Natural killer cell (primary cell): ENCODE measurements around the gene RBFOX2. TPM values are rescaled to one million over a fixed set of nuclear protein-coding genes. Genes with fewer than 3 reads are reported as not detected.
"Not testable (repeated sequence)": the region's sequence is repeated elsewhere in the genome, so short reads cannot be mapped to it uniquely, and the experiment has no call there.

ENCODE experiments used
- ATAC-seq, 3 donors: fragments of 150-1000 bp in 2 of 3; fragments of 200-7000 bp in 1 of 3; cut with Tn5 transposase; 1 replicate in 1 of 3; 2 replicates in 2 of 3; pipeline ENCODE4 v1.10.0; 2021; ENCODE audit warnings: mild to moderate bottlenecking in 2 of 3, moderate library complexity in 2 of 3
- DNase-seq, 2 donors: peaks; one replicate each; pipeline versions ENCODE4 v3.0.0 to v3.0.0-alpha.2; 2013 to 2021; ENCODE audit warnings: mixed read lengths in 1 of 2
- H3K27ac ChIP-seq: one replicate; pipeline ENCODE4 v1.5.1; 2013; ENCODE audit warnings: mild to moderate bottlenecking, low read length
- H3K27me3 ChIP-seq: one replicate; pipeline ENCODE4 v1.6.1; 2013; ENCODE audit warnings: low read length; ENCODE audit not compliant: control insufficient read depth, insufficient read depth
- H3K36me3 ChIP-seq: one replicate; pipeline ENCODE4 v1.6.1; 2013; ENCODE audit warnings: low read length; ENCODE audit not compliant: control insufficient read depth, insufficient read depth
- H3K4me1 ChIP-seq: one replicate; pipeline ENCODE4 v1.6.1; 2013; ENCODE audit warnings: low read length; ENCODE audit not compliant: control insufficient read depth, insufficient read depth
- H3K4me3 ChIP-seq: one replicate; pipeline ENCODE4 v1.5.1; 2013; ENCODE audit warnings: low read length
- H3K9me3 ChIP-seq: one replicate; pipeline ENCODE4 v1.6.1; 2013; ENCODE audit warnings: low read length; ENCODE audit not compliant: control insufficient read depth, insufficient read depth
- H3K27ac Mint-ChIP-seq, 2 donors: one replicate each; pipeline ENCODE4 v1.8.0; 2022; ENCODE audit warnings: mild to moderate bottlenecking in 2 of 2, mixed read lengths in 2 of 2, moderate library complexity in 1 of 2
- H3K27me3 Mint-ChIP-seq, 2 donors: one replicate each; pipeline ENCODE4 v1.8.0; 2022; ENCODE audit warnings: low read depth in 2 of 2, mixed read lengths in 2 of 2
- H3K36me3 Mint-ChIP-seq: one replicate; pipeline ENCODE4 v1.8.0; 2022; ENCODE audit warnings: mixed read lengths
- H3K4me1 Mint-ChIP-seq, 2 donors: one replicate each; pipeline ENCODE4 v1.8.0; 2022; ENCODE audit warnings: mixed read lengths in 2 of 2
- H3K4me3 Mint-ChIP-seq: one replicate; pipeline ENCODE4 v1.8.0; 2022; ENCODE audit warnings: mild to moderate bottlenecking, moderate library complexity, mixed read lengths
- H3K9me3 Mint-ChIP-seq, 2 donors: one replicate each; pipeline ENCODE4 v1.8.0; 2022; ENCODE audit warnings: mixed read lengths in 2 of 2
- whole genome bisulfite sequencing: methylation state at CpG from one replicate; pipeline ENCODE4 v1.1.7; 2013; ENCODE audit warnings: missing lambda C conversion rate; ENCODE audit not compliant: insufficient coverage; 5-methylcytosine and 5-hydroxymethylcytosine counted together
- intact Hi-C: fragments of 100-400 bp; cut with micrococcal nuclease; formaldehyde crosslinking; loops from one replicate; pipeline ENCODE4 v1.14.2; 2022
- total RNA-seq, 4 donors: library from RNA; stranded (reverse); fragments of 120-200 nt in 1 of 4; gene quantifications; one replicate each; pipeline versions ENCODE4 v1.2.3 to v1.2.4, GENCODE V29; 2013 to 2022
- TF ChIP-seq, protein P1 (sequence below): fragments of 200-600 bp; IDR thresholded peaks from one replicate; pipeline ENCODE4 v1.8.0; 2022; ENCODE audit warnings: antibody characterized with exemption

Gene RBFOX2
- total RNA-seq, 3 donors from 2014 or later (not counting 1 experiment from before 2014, with no cell fraction given), result 1.0 to 4.7 (median 3.0) TPM

DNA sequence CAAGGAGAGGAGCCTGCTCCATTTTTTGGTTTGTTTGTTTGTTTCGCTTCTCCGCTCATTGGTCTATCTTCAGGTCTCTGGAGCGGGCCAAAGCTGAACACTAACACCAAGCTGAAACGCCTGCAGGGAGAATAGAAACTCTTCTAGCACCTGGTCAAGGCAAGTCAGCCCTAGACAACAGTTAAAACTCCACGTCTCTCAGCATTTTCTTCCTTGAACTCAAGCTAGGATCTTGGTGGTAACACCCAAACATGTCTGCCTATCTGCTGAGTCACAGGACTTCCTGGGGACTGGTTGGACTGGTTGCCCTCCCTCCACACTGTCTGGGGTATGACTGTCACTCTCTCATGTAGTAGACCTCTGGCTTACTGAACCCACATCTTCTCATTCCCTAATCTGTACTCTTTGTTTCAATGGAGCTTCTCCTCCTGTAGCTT lies 23.9 kb upstream of the RBFOX2 start:
- DNase-seq, result no peak
- no peak overlapping the region for H3K4me3 Mint-ChIP-seq
- peaks cover 0 to 6% of the 10 kb centered on the region in 2 donors for H3K4me1 Mint-ChIP-seq
- no peaks in the 10 kb centered on the region for H3K36me3 Mint-ChIP-seq
- no peaks in the 10 kb centered on the region for H3K27me3 ChIP-seq
- no peaks in the 10 kb centered on the region for H3K9me3 ChIP-seq
- TF ChIP-seq, protein P1, sequence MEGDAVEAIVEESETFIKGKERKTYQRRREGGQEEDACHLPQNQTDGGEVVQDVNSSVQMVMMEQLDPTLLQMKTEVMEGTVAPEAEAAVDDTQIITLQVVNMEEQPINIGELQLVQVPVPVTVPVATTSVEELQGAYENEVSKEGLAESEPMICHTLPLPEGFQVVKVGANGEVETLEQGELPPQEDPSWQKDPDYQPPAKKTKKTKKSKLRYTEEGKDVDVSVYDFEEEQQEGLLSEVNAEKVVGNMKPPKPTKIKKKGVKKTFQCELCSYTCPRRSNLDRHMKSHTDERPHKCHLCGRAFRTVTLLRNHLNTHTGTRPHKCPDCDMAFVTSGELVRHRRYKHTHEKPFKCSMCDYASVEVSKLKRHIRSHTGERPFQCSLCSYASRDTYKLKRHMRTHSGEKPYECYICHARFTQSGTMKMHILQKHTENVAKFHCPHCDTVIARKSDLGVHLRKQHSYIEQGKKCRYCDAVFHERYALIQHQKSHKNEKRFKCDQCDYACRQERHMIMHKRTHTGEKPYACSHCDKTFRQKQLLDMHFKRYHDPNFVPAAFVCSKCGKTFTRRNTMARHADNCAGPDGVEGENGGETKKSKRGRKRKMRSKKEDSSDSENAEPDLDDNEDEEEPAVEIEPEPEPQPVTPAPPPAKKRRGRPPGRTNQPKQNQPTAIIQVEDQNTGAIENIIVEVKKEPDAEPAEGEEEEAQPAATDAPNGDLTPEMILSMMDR, result no peak
- 80% methylated on average over 5 of the region's 5 CpGs for WGBS
- H3K27me3 Mint-ChIP-seq, result peaks cover 8 to 11% of the 10 kb centered on the region in 2 donors
- H3K4me3 ChIP-seq, result no peak overlapping the region
- H3K27ac ChIP-seq, result no peak overlapping the region
- H3K9me3 Mint-ChIP-seq, result no peaks in the 10 kb centered on the region
- H3K27ac Mint-ChIP-seq, result no peak overlapping the region
- H3K4me1 ChIP-seq, result no peaks in the 10 kb centered on the region
- intact Hi-C loops, result no loop called here
- peak; percentile 49 to 64 (median 63) for ATAC-seq
- no peaks in the 10 kb centered on the region for H3K36me3 ChIP-seq

DNA sequence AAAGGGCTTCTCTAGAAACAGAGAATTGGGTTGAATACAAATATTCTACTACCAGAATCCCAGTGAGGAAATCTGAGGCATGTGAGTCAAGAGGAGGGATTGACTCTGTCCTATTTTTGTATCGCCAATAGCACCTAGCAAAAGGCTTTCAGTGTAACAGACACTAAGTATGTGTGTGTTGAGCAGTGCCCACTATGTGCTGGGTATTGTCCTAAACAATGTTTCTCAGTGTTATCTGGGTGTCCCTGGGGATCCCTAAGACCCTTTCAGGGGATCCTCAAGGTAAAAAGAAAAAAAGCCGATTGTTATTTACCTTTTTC lies 21.0 kb upstream of the RBFOX2 start:
- no peak overlapping the region for H3K27ac ChIP-seq
- H3K36me3 ChIP-seq, result no peaks in the 10 kb centered on the region
- Mint-ChIP-seq H3K27me3 (peaks cover 0 to 6% of the 10 kb centered on the region in 2 donors), H3K4me3 (no peak overlapping the region), H3K9me3 (no peaks in the 10 kb centered on the region), H3K27ac (no peak overlapping the region), H3K4me1 (peaks cover 0 to 6% of the 10 kb centered on the region in 2 donors), H3K36me3 (no peaks in the 10 kb centered on the region)
- intact Hi-C loops, result no loop called here
- DNase-seq (no peak), ATAC-seq (no peak)
- H3K27me3 ChIP-seq, result no peaks in the 10 kb centered on the region
- TF ChIP-seq, protein P1, result no peak
- no peaks in the 10 kb centered on the region for H3K4me1 ChIP-seq
- 96% methylated on average over 2 of the region's 2 CpGs for WGBS
- H3K4me3 ChIP-seq, result no peak overlapping the region
- H3K9me3 ChIP-seq, result no peaks in the 10 kb centered on the region

GRCh38 chr22:36048911-36049677 lies 20.5 kb upstream of the RBFOX2 start:
- no peaks in the 10 kb centered on the region for H3K9me3 ChIP-seq
- TF ChIP-seq, protein P1, result no peak
- Mint-ChIP-seq H3K27ac (no peak overlapping the region), H3K4me3 (no peak overlapping the region), H3K9me3 (no peaks in the 10 kb centered on the region), H3K4me1 (peaks cover 0 to 6% of the 10 kb centered on the region in 2 donors), H3K27me3 (peaks cover 0 to 3% of the 10 kb centered on the region in 2 donors), H3K36me3 (no peaks in the 10 kb centered on the region)
- ATAC-seq, result no peak
- H3K36me3 ChIP-seq, result no peaks in the 10 kb centered on the region
- H3K4me3 ChIP-seq, result no peak overlapping the region
- DNase-seq, result no peak
- H3K27me3 ChIP-seq, result no peaks in the 10 kb centered on the region
- intact Hi-C loops, result no loop called here
- H3K27ac ChIP-seq, result no peak overlapping the region
- WGBS, result 96% methylated on average over 10 of the region's 11 CpGs
- H3K4me1 ChIP-seq, result no peaks in the 10 kb centered on the region

DNA sequence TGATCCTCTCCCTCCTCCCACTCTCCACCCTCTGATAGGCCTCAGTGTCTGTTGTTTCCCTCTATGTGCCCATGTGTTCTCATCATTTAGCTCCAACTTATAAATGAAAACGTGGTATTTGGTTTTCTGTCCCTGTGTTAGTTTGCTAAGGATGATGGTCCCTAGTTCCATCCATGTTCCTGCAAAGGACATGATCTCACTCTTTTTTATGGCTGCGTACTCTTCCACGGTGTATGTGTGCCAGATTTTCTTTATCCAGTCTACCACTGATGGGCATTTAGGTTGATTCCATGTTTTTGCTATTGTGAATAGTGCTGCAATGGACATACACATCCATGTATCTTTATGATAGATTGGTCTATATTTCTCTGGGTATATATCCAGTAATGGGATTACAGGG lies 15.9 kb upstream of the RBFOX2 start:
- H3K36me3 ChIP-seq, H3K27ac Mint-ChIP-seq, H3K9me3 ChIP-seq, H3K36me3 Mint-ChIP-seq, H3K4me3 Mint-ChIP-seq, H3K4me1 ChIP-seq, H3K27me3 ChIP-seq, H3K4me3 ChIP-seq, H3K27ac ChIP-seq, ATAC-seq, H3K27me3 Mint-ChIP-seq, H3K4me1 Mint-ChIP-seq, DNase-seq, intact Hi-C loops, H3K9me3 Mint-ChIP-seq: not testable (repeated sequence)
- 96% methylated on average over 3 of the region's 3 CpGs for WGBS
